Measurements from ENCODE around the gene LY6G6D. TPM values are rescaled to one million over a fixed set of nuclear protein-coding genes. Genes with fewer than 3 reads are reported as not detected.

LY6G6D gene
- total RNA-seq, 4 donors from 2014 or later, result not detected

DNA sequence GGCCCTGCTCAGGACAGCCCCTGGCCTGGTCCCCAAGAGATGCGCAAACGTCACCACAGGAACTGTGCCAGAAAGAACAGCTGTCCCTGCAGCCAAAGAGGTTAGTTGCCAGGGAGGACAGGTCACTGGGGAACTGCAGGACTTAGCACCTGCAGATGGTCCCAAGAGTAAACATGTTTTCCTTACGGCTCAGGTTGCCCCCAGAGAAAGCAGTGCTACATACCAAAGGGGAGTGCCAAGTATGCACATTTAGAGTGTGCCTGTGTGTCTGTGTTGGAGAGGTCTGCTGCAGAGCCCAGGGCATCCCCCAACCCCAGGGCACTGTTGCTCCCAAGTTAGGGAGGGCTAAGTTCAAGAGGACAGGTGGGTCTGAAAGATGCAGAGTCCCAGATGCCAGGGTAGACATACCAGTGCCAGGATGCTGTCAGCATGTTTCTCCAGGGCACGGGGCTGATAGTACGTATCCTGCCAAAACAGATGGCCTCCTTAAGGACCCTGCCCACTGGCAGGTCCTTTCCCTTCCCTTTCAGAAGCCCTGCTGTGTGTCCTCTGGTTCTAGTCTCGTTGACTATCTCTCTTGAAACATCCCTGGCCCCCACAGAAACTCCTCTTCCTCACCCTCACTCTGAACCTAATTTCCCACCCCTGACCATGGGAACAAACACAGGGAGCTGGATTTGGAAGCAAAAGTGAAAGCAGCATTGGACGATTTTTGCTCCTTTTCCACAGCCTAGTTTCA is 13.3 kb upstream of the LY6G6D start:
- Histone ChIP-seq H3K4me1 (peaks cover 0 to 38% (median 16%) of the 10 kb centered on the region in 4 donors), H3K27me3 (no peaks in the 10 kb centered on the region), H3K4me3 (peak overlapping the region; percentile 61 to 92 (median 76)), H3K9me3 (no peaks in the 10 kb centered on the region), H3K27ac (peak overlapping the region; percentile 89 to 98 (median 96)), H3K36me3 (peaks cover 0 to 33% (median 0%) of the 10 kb centered on the region in 3 donors)
- WGBS, 2 donors, result 14 to 21% methylated on average over 7 of the region's 7 CpGs
- TF ChIP-seq EP300 (IDR thresholded peaks at IDR 0.05) (no peak), CTCF (IDR thresholded peaks at IDR 0.05) (no peak), POLR2A (IDR thresholded peaks at IDR 0.05) (no peak)
- DNase-seq (ENCODE audit: low spot score in 2 of 2), result no peak

GRCh38 chr6:31702405-31702818 is 12.7 kb upstream of the LY6G6D start:
- Histone ChIP-seq H3K4me1 (peaks cover 0 to 38% (median 16%) of the 10 kb centered on the region in 4 donors), H3K27ac (peak overlapping the region; percentile 89 to 98 (median 96)), H3K27me3 (no peaks in the 10 kb centered on the region), H3K36me3 (peaks cover 0 to 28% (median 0%) of the 10 kb centered on the region in 3 donors), H3K9me3 (no peaks in the 10 kb centered on the region), H3K4me3 (peak overlapping the region; percentile 61 to 92 (median 76))
- 1% methylated on average over 10 of the region's 10 CpGs for WGBS, 2 donors
- no peak for DNase-seq (ENCODE audit: low spot score in 2 of 2)
- no peak for TF ChIP-seq EP300 (IDR thresholded peaks at IDR 0.05)
- no peak for TF ChIP-seq CTCF (IDR thresholded peaks at IDR 0.05)
- no peak for TF ChIP-seq POLR2A (IDR thresholded peaks at IDR 0.05)

GRCh38 chr6:31702819-31703716 is 12.1 kb upstream of the LY6G6D start, which contains the start of gene ABHD16A:
Gene ABHD16A (minus strand): TSS chr6:31703324. CDS start chr6:31703281, 43 bp downstream.
- TF ChIP-seq POLR2A (IDR thresholded peaks at IDR 0.05) (peak; percentile 95 to 100), CTCF (IDR thresholded peaks at IDR 0.05) (peak in 2 of 5 experiments; percentile 54 to 64), EP300 (IDR thresholded peaks at IDR 0.05) (peak; percentile 97 to 100)
- Histone ChIP-seq H3K4me1 (peaks cover 0 to 38% (median 16%) of the 10 kb centered on the region in 4 donors), H3K36me3 (peaks cover 0 to 21% (median 0%) of the 10 kb centered on the region in 3 donors), H3K4me3 (peak within 1 kb of the TSS; percentile 61 to 92 (median 76)), H3K27ac (peak within 1 kb of the TSS; percentile 89 to 98 (median 96)), H3K27me3 (no peaks in the 10 kb centered on the region), H3K9me3 (no peaks in the 10 kb centered on the region)
- peak; percentile 99 for DNase-seq (ENCODE audit: low spot score in 2 of 2)
- WGBS, 2 donors, result 1% methylated on average over 54 of the region's 54 CpGs

GRCh38 chr6:31705931-31706330 is 9.2 kb upstream of the LY6G6D start:
- no peak for DNase-seq (ENCODE audit: low spot score in 2 of 2)
- no peaks in the 10 kb centered on the region for H3K9me3 ChIP-seq
- H3K4me1 ChIP-seq, result peaks cover 0 to 24% (median 15%) of the 10 kb centered on the region in 4 donors
- H3K36me3 ChIP-seq, result no peaks in the 10 kb centered on the region
- H3K4me3 ChIP-seq, result no peak overlapping the region
- no peaks in the 10 kb centered on the region for H3K27me3 ChIP-seq
- H3K27ac ChIP-seq, result no peak overlapping the region
- WGBS, 2 donors, result 89 to 90% methylated on average over 6 of the region's 6 CpGs
- TF ChIP-seq EP300 (IDR thresholded peaks at IDR 0.05) (no peak), CTCF (IDR thresholded peaks at IDR 0.05) (no peak), POLR2A (IDR thresholded peaks at IDR 0.05) (no peak)

Data from tibial nerve (tissue), 4 donors.